Fibroblast of lung (primary cell): ENCODE measurements around the gene ENC1. TPM values are rescaled to one million over a fixed set of nuclear protein-coding genes. Genes with fewer than 3 reads are reported as not detected.

Source experiments
- DNase-seq, 2 donors: peaks; one replicate each; pipeline versions ENCODE4 v3.0.0 to v3.0.0-alpha.2; 2010; ENCODE audit warnings: low read depth in 2 of 2
- H2AFZ ChIP-seq: 2 replicates; pipeline ENCODE4 v1.5.1; 2012; ENCODE audit warnings: low read length, control low read depth, inconsistent platforms
- H3K27ac ChIP-seq: 2 replicates; pipeline ENCODE4 v1.5.1; 2011; ENCODE audit warnings: low read length, control low read depth; ENCODE audit not compliant: insufficient read depth
- H3K27me3 ChIP-seq: 2 replicates; pipeline ENCODE4 v1.5.1; 2011; ENCODE audit warnings: mild to moderate bottlenecking, low read length; ENCODE audit not compliant: control insufficient read depth, insufficient read depth
- H3K36me3 ChIP-seq: 2 replicates; pipeline ENCODE4 v1.5.1; 2011; ENCODE audit warnings: low read length; ENCODE audit not compliant: control insufficient read depth, insufficient read depth
- H3K4me1 ChIP-seq: 2 replicates; pipeline ENCODE4 v1.5.1; 2011; ENCODE audit warnings: low read length; ENCODE audit not compliant: control insufficient read depth, insufficient read depth; ENCODE audit errors: extremely low read depth
- H3K4me2 ChIP-seq: 2 replicates; pipeline ENCODE4 v1.5.1; 2011; ENCODE audit warnings: low read length, control low read depth; ENCODE audit not compliant: insufficient read depth; ENCODE audit errors: extremely low read depth
- H3K4me3 ChIP-seq, 4 experiments: fragments of 200-600 bp in 1 of 4; sonication (generic) in 1 of 4; replicated peaks in 1 of 4; 2 replicates each; pipeline ENCODE4 v1.5.1; 2011 to 2016; ENCODE audit warnings: low read length in 4 of 4, low read depth in 3 of 4, mild to moderate bottlenecking in 3 of 4, control low read depth in 2 of 4, inconsistent platforms in 1 of 4, mixed read lengths in 1 of 4; ENCODE audit not compliant: insufficient read depth in 1 of 4; ENCODE audit errors: control extremely low read depth in 1 of 4
- H3K79me2 ChIP-seq: 2 replicates; pipeline ENCODE4 v1.5.1; 2012; ENCODE audit warnings: mild to moderate bottlenecking, low read length, inconsistent platforms; ENCODE audit not compliant: control insufficient read depth, insufficient read depth
- H3K9ac ChIP-seq: 2 replicates; pipeline ENCODE4 v1.5.1; 2011; ENCODE audit warnings: mild to moderate bottlenecking, low read length, control low read depth; ENCODE audit not compliant: insufficient read depth
- H3K9me3 ChIP-seq: 2 replicates; pipeline ENCODE4 v1.5.1; 2012; ENCODE audit warnings: low read depth, low read length; ENCODE audit not compliant: control insufficient read depth, insufficient read depth
- H4K20me1 ChIP-seq: 2 replicates; pipeline ENCODE4 v1.5.1; 2011; ENCODE audit warnings: low read length; ENCODE audit not compliant: control insufficient read depth, insufficient read depth; ENCODE audit errors: extremely low read depth
- CTCF ChIP-seq, 2 donors: IDR thresholded peaks in 1 of 2; conservative IDR thresholded peaks in 1 of 2; 1 replicate in 1 of 2; 2 replicates in 1 of 2; pipeline ENCODE4 v1.5.1; 2011 to 2012; ENCODE audit warnings: low read length in 2 of 2, control low read depth in 1 of 2, inconsistent platforms in 1 of 2, low read depth in 1 of 2, mild to moderate bottlenecking in 1 of 2
- EZH2 ChIP-seq: IDR thresholded peaks from 2 replicates; pipeline ENCODE4 v1.5.1; 2012; ENCODE audit warnings: low read length, control low read depth, mild to moderate bottlenecking; ENCODE audit errors: missing control alignments
- polyA plus RNA-seq, 2 donors: library from polyadenylated mRNA; depleted of rRNA in 1 of 2; stranded (reverse) in 1 of 2; unstranded in 1 of 2; fragments of >200 nt; gene quantifications; 2 replicates each; pipeline ENCODE4 v1.2.1, GENCODE V29; 2011 to 2012; ENCODE audit warnings: missing spikeins in 1 of 2
- total RNA-seq: library from RNA; depleted of rRNA; stranded (reverse); fragments of >200 nt; gene quantifications from 2 replicates; pipeline ENCODE4 v1.2.1, GENCODE V29; 2014

Gene ENC1
- total and polyA plus RNA-seq, 2 donors (not counting 1 experiment from before 2014, with no cell fraction given) = 3.5 to 15.4 TPM

- Histone ChIP-seq H3K27me3 (no peaks in the 10 kb centered on the region), H3K9me3 (no peaks in the 10 kb centered on the region), H3K79me2 (no peaks in the 10 kb centered on the region), H3K4me1 (no peaks in the 10 kb centered on the region), H3K27ac (no peak overlapping the region), H2AFZ (no peak overlapping the region), H3K4me3 (no peak overlapping the region), H3K9ac (no peak overlapping the region), H3K36me3 (no peaks in the 10 kb centered on the region), H4K20me1 (no peaks in the 10 kb centered on the region), H3K4me2 (no peak overlapping the region)
- DNase-seq = peak in 1 of 2 donors; percentile 28
- TF ChIP-seq CTCF (conservative IDR thresholded peaks at IDR 0.05 in 1 of 2, IDR thresholded peaks at IDR 0.05 in 1 of 2; ENCODE audit: low read depth in 1 of 2, low read length in 2 of 2) (no peak), EZH2 (no peak)
Observed at GRCh38 chr5:74665273-74665672, 24.7 kb upstream of the ENC1 start.

- no peak for DNase-seq
- no peak overlapping the region for H3K9ac ChIP-seq
- no peaks in the 10 kb centered on the region for H3K9me3 ChIP-seq
- H3K27me3 ChIP-seq = no peaks in the 10 kb centered on the region
- H4K20me1 ChIP-seq = no peaks in the 10 kb centered on the region
- H3K4me1 ChIP-seq = no peaks in the 10 kb centered on the region
- no peaks in the 10 kb centered on the region for H3K36me3 ChIP-seq
- no peak overlapping the region for H2AFZ ChIP-seq
- H3K4me2 ChIP-seq = no peak overlapping the region
- TF ChIP-seq CTCF (conservative IDR thresholded peaks at IDR 0.05 in 1 of 2, IDR thresholded peaks at IDR 0.05 in 1 of 2; ENCODE audit: low read depth in 1 of 2, low read length in 2 of 2) = no peak
- TF ChIP-seq EZH2 = no peak
- no peak overlapping the region for H3K27ac ChIP-seq
- H3K79me2 ChIP-seq = no peaks in the 10 kb centered on the region
- H3K4me3 ChIP-seq = no peak overlapping the region
Observed at GRCh38 chr5:74664551-74664950, 24.0 kb upstream of the ENC1 start.

GRCh38 chr5:74660873-74661272 is 20.3 kb upstream of the ENC1 start:
- no peak for DNase-seq
- Histone ChIP-seq H3K36me3 (no peaks in the 10 kb centered on the region), H4K20me1 (no peaks in the 10 kb centered on the region), H3K4me3 (no peak overlapping the region), H3K4me2 (no peak overlapping the region), H3K27me3 (no peaks in the 10 kb centered on the region), H3K79me2 (no peaks in the 10 kb centered on the region), H2AFZ (no peak overlapping the region), H3K4me1 (no peaks in the 10 kb centered on the region), H3K9me3 (no peaks in the 10 kb centered on the region), H3K27ac (no peak overlapping the region), H3K9ac (no peak overlapping the region)
- TF ChIP-seq EZH2 (no peak), CTCF (conservative IDR thresholded peaks at IDR 0.05 in 1 of 2, IDR thresholded peaks at IDR 0.05 in 1 of 2; ENCODE audit: low read depth in 1 of 2, low read length in 2 of 2) (no peak)
